GM21447 (cell line): Measurements from ENCODE around the gene TANGO6.

Source experiments
- ATAC-seq: cut with Tn5 transposase; IDR thresholded peaks from one replicate; pipeline ENCODE4 v1.9.1; 2021; ENCODE audit not compliant: unreplicated experiment

Gene TANGO6

DNA sequence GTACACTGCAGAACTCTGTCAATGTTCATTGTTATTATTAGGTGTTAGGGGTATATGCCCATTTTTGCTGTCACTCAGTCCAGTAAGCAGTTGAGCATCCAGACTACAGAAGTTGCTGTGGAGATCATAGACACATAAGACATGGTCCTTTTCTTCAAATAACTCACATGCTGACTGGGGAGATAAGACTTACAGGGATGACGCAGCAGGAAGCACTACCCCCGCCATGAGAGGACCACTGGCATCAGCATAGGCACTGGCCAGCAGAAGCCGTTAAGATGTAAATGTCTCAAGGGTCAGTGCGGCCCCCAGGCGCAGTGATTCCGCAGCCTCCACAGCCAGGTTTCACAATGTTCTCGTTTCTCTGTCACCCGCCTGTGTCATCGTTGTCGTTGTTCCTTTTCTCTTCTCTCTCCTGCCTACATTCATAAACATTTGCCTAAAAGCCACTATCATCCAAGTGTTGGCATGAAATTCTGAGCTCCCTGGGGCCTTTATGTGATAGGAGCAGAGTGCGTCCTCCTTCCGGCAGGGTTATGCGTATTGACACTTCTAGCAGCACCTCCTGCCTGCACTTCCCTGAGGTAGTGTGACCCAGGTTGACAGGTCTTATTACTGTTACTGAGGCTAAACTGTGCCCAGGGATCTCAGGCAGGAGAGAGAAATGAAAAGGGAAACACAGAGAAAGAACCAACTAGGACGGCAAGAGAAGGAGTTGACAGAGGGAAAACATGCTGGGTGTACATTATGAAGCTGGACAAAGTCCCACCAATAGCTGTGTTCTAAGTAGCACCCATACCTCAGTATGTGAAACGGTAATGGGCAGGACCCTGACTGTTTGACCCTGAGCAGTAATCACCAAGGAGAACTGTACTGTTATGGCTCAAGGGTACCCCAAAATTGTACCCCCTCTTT, 17.9 kb downstream of the TANGO6 start:
- ATAC-seq = no peak

DNA sequence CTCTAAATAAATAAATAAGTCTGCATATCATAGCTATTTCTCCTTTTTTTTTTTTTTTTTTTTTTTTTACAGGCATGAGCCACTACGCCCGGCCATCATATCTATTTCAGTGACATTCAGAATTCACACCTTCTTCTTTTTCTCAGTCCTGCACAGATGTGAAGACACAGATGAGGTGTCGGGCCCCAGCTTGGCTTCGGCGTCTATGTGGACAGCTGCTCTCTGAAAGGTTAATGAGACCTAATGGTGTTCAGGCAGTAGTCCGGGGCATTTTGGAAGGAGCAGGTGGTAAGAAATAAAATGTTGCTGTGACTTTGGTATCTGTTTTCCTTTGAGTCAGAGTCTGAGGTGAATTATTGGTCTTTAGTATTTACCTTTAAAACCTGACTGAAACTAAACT, 23.6 kb downstream of the TANGO6 start:
- no peak for ATAC-seq

DNA sequence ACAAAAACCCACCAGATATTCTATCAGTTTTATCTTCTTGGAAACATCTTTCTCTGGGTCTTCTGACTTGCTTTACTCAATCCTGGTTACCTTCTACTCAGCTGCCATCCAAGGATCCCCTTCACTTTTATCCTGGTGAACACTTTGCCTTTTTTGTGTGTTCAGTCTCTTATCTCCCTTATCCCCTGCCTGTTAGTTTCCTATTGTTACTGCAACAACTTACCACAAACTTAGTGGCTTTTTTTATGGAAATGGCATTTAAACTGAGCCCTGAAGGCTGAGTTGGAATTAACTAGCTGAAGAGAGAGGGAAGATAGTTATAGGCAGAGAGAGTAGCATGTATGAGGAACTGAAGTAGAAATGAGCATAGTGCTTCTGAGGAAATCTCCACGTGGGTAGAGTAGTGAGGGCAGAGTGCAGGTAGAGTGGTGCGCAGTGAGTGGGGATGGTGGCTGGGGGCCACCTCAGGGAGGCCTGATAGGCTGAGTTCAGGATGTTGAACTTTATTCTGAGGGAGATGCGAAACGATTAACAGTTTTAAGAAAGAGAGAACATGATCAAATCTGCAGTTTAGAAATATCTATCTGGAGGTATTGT, 26.3 kb downstream of the TANGO6 start:
- no peak for ATAC-seq

DNA sequence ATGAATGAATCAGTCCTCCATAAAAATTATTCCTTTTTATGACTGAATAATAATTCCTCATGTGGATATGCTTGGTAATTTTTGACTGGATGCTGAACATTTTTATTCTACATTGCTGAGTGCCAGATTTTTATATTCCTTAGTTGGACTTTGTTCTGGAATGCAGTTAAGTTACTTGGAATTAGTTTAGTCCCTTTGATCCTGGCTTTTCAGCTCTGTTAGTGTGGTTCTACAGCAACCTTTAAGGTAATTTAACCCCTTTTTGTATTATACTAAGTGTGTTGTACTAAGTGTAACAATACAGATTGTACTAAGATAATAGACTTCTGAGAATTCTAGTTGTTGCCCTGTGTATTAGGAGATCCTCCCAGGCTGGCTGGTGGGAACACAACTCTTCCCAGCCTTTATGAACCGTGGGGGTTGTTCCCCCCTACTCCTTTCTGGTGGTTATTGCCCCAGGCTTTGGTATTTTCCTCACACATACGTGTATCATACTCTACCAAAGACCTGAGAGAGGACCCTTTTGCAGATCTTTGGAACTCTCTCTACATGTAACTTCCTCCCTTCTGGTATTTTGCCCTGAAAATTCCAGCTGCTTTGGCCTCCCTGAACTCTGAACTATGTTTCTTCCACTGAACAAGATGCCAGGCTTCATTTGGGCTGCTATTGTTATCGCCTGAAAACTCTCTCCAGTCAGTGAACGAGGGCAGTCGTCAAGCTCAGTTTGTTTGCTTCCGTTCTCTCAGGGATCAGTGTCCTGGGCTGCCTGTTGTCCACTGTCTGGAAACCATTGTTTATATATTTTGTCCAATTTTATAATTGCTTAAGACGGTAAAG, 30.5 kb downstream of the TANGO6 start:
- no peak for ATAC-seq

DNA sequence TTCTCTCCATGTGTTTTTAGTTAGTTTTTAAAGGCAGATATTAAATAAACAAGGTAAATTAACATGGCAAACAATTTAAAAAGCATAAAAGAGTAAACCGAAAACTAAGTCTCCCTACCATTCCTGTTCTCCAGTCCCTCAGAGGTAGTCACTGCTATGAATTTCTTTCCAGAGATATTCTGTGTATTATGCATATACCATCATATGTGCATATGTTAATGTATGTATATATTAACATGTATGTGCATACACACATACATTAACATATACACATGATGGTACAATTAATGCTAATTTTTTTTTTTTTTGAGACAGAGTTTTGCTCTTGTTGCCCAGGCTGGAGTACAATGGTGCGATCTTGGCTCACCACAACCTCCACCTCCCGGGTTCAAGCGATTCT, 32.5 kb downstream of the TANGO6 start:
- no peak for ATAC-seq

DNA sequence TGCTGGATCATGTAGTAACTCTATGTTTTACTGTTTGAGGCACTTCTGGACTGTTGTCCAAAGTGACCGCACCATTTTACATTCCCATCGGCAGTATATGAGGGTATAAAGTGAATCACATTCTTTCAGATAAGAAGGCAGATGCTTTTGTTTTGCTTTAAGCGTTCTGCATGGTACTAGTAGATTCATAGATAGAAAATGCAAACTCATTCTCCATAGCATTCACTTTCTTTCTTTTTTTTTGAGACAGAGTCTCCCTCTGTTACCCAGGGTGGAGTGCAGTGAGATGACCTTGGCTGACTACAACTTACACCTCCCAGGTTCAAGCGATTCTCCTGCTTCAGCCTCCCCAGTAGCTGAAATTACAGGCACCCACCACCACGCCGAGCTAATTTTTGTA, 40.4 kb downstream of the TANGO6 start:
- ATAC-seq = no peak

DNA sequence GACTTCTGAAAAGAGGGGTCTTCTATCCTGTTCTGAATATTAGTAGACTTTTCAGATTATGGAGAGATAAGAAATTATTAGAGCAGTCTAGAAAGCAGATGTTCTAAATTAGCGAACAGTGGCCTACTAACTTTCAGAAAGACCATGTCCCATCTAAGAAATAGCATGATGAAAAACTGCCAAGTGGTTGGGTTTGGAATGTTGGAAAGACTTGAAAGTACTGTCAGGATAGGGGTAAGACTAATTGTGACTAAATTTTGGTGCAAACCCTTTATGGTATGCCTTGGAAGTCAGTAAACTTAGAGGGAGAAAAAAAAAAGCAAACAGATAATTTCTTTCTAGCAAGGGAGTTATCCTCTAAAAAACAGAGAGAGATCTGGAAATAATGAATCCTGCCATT, 41.1 kb downstream of the TANGO6 start:
- ATAC-seq = no peak

DNA sequence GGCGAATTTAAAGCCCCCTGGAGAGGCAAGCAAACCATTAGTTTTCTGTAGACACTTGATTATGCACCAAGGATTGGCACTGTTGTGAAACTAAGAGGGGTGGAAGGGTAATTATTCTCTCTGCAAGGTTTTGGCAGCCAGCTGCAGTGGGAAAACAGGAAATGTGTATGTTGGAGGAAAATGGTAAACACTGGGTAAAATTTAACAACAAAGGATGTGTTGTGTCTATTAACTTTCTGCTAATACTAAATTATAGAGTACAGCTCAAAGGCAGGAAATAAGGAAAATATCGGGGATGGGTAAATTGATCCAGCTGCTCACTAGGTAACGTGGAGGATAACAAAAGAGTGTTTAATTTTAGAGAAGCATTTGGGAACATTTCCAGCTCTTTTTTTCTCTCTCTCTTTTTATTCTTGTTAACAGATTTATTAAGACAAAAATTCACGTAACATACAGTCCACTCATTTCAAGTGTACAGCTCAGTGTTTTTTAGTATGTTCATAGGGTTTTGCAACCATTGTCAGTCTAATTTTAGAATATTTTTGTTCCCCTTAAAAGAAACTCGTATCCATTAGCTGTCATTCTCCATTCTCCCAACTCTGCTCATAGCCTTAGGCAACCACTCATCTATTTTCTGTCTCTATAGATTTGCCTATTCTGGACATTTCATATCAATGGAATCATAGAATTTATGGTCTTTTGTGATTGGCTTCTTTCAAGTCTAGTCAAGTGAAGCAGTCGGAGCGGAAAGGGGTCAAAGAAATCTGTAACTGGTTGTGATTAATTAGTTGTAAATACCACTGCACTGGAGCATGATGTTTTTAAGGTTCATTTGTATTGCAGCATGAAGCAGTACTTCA, 41.8 kb downstream of the TANGO6 start:
- ATAC-seq = no peak

DNA sequence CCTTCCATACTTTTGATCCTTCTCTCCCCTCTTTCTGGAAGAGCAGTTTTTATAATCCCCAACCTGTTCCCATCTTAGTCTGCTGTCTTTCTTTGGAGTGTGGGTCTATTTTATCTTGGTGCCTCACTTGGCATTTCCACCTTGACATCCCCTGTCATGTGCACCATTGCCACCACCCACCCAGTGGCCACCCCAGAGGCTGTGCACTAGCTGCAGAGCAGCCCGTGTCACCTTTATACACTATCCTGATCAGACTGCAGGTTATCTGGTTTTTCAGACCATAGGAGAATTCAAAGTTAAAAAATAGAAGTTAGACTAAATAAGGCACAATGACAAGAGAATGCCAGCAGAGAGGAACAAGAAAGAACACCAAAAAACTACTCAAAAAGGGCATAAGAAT, 43.8 kb downstream of the TANGO6 start:
- no peak for ATAC-seq

DNA sequence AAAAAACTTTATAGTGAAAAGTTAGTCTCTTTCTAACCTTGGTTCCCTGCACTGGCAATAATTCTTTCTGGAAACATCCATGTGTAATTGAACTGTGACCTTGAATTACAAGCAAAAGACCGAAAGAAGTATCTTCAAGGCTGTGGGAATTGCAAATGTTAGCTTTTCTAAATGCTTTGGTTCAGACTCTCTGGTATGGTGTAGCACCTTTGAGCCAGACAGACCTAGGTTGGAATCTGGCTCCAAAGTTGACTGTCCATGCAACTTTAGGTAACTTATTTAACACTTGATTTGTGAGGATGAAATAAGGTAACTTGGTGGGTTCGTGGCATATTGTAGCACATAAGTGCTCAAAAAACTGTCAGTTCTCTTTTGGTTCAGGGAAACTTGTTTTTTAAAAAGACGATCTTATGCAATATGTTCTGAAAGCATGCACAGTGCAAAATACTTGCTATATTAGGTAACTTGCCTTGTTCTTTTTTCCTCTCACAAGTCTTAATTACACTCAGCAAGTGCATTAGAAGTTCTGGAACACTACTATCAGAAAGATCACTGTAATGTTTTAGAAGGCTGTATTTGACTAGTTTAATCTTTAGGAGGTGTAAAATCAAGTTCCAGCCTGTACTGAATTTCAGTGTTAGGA, 46.3 kb downstream of the TANGO6 start:
- ATAC-seq = no peak

DNA sequence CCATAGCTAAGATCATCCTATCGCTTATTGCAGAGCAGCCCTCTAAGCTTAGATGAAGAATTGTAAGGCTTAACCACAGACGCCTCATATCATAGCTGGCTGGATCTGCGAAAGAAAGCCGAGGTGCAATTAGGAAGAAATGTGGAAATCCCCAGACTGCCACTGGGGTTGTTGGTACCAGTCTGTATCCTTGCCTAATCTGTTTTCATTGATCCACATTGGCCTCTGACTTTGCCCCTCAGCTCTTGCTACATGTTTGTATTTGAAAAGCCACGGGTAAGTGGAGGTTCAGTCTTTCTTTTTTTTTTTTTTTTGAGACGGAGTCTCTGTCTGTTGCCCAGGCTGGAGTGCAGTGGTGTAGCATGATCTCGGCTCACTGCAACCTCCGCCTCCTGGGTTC, 48.9 kb downstream of the TANGO6 start:
- no peak for ATAC-seq

DNA sequence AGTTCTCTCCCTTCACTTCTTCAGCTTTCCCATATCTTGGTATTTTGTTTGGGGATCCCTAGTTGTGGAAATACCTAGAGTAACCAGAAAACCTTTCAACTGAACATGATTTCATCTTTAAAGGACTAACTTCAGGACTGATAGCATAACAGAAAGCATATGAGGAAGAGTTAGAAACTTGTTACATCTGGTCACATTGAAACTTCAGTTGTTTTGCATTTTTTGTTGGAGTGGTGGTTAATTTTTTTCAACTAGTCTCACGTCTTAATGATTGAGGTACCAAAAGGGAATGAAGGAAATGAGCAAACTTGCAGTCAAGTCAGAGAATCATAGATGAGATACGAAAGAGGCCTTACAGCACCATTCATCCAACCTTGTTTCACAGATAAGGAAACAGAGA, 49.6 kb downstream of the TANGO6 start:
- no peak for ATAC-seq

DNA sequence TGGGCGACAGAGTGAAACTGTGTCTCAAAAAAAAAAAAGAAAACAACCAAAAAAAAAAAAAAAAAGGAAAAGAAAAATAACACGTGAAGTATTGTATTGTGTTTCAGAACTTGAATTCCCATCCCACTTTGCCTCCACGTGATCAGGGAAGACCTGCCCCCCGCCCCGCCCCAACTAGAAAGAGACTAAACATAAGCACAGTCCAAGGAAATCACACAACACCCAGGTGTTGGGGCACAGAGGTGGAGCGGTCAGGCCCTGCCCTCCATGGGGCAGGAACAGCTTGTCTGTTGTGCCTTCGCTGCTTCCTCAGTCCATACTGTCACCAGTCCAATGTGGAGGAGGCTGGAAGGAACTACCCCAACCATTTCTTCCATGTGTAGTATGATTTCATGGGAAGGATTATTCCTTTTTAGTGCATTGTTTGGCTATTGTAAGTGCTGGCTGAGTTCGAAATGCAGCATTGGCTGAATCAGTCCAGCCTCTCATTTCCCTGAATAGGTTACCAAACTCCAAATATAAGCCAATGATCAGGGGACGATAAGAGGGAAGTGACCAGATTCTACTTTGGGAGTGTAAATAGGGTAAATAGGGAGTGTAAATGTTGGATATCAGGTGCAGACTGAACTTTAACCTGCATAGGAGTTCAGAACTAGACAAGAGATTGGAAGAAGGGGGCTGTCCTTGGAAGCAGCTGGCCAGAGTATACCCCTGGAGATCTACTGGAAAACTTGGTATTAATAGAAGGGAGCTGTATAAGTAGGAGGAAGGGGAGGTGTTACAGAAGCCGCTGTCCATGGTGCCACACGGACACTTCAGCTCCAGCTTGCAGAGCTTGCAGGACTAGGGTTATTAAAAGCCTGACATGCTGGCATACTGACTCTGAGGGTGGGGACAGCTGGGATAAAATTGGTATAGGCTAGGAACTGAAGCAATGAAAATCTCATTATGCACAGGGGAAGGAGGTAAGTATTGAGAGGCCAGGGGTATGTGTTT, 50.7 kb downstream of the TANGO6 start:
- ATAC-seq = no peak

DNA sequence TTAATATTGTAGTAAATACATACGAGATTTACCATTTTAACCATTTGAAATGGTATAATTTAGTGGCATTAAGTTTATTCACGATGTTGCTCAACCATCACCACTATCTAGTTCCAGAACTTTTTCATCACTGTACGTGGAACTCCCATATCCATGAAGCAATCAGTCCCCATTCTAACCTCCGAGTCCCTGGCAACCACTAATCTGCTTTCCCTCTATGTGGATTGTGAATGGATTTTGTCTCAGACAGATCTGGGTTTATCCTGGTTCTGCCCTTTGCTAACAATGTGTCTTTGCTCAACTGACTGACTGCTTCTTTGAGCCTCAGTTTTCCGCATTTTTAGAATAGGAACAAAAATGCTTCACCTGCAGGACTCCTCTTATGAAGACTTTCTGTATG, 51.4 kb downstream of the TANGO6 start:
- ATAC-seq = no peak

DNA sequence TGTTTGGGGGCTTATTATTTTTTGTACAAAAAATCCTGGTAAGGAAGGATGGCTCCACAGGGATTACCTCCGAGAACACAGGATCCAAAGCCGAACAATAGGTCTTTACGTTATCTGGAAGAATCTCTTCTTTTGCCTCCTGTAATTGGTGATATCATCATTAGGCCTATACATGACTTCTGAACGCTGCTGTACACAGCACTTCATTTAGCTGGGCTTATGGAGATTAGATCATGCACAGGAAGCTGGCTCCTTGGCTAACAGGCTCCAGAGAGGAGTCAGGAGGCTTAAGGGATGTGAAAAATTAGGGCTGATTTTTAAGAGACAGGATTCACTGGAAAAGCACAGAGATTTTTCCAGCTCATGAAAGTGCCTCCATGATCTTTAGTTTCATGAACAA, 54.7 kb downstream of the TANGO6 start:
- no peak for ATAC-seq

DNA sequence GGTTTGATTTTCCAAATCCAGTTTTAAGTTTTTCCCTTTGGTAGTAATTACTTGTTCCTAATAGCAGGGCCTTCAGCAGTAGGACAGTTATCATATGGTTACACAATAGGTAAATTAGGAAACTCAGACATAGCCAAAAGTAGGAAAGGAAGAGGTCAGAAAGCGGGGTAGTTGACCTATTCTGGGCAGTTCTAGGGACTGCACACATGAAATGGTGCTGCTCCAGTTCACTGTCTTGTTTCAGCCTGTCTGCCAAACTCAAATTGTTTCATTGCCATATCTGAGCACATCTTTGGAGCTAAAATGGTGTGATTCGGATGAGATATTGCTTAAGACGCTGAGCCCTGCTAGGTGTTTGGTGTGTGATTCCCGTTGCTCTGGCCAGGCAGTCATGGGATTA, 56.7 kb downstream of the TANGO6 start:
- ATAC-seq = no peak

DNA sequence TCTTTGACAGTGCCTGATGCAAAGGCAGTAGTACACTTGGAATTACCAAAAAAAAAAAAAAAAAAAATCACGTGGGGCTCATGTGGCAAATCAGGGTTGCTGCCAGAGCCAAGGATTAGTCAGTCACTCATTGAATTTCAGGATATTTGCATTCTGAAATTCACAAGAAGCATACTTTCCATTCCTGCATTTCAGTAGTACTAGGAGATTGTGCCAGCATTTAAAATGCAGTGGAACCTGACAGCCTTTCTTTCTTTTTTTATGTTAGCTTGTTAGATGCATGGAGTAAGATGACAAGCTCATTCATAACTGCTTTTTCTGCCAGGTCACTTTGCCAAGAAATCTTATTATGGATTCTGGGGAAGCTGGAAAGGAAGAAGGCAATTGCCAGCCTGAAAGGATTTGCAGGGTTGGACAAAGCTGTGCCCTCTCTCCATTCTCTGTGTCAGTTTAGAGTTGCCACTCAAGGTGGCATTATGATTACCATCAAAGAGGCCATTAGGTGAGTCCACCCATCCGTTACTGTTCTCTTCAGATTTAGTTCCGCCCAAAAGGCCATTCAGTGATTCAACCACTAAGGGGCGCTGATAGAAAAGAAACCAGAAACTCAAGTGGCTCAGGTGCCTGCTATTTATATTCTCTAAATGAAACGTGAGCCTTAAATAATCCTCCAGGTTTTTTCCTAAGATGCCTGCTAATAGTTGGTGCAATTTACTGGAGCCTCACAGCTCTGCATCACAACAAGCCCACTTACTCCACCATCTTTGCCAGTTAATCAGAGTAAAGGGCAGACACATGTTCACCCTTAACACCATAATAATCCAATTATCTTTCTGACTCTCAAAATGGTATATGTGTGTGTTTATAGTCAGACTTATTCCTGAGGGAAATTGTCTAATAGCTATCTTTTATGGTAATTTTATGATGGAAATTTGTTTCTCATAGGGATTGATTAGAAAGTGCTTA, 59.0 kb downstream of the TANGO6 start:
- no peak for ATAC-seq

DNA sequence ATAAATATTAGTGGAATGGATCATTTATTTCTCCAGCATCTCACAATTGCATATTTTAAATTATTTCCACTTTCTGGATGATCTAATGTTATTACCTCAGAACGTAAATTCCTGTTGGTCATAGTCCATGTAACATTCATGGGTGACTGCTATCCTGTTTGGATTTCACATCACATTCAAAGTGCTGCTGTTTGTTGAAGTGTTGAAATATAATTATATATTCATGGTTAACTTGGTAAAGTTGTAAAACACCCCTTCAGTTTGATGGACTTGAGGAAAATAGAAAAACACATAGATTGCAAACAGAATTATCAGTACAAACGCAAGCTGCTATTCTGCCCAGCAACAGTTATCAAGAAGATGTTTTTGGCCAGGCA, 59.6 kb downstream of the TANGO6 start:
- ATAC-seq = no peak
